GM06990 (cell line): Measurements from ENCODE around the gene HSD11B2.

ENCODE experiments used
- DNase-seq: peaks from one replicate; pipeline ENCODE4 v3.0.0-alpha.2; 2011; ENCODE audit not compliant: insufficient read length; ENCODE audit errors: extremely low read depth
- H3K27me3 ChIP-seq: replicated peaks from 2 replicates; pipeline ENCODE4 v1.6.0; 2011; ENCODE audit warnings: low read length; ENCODE audit not compliant: control insufficient read depth, insufficient read depth
- H3K36me3 ChIP-seq: 2 replicates; pipeline ENCODE4 v1.5.1; 2011; ENCODE audit warnings: low read length; ENCODE audit not compliant: control insufficient read depth, insufficient read depth
- H3K4me3 ChIP-seq: replicated peaks from 2 replicates; pipeline ENCODE4 v1.5.1; 2011; ENCODE audit warnings: low read depth, mild to moderate bottlenecking, control low read depth, low read length
- TF ChIP-seq, protein P1 (sequence below): IDR thresholded peaks from 2 replicates; pipeline ENCODE4 v1.5.1; 2011; ENCODE audit warnings: low read length, control low read depth, mild to moderate bottlenecking, inconsistent platforms; ENCODE audit not compliant: insufficient read depth, poor library complexity, severe bottlenecking

Gene HSD11B2

DNA sequence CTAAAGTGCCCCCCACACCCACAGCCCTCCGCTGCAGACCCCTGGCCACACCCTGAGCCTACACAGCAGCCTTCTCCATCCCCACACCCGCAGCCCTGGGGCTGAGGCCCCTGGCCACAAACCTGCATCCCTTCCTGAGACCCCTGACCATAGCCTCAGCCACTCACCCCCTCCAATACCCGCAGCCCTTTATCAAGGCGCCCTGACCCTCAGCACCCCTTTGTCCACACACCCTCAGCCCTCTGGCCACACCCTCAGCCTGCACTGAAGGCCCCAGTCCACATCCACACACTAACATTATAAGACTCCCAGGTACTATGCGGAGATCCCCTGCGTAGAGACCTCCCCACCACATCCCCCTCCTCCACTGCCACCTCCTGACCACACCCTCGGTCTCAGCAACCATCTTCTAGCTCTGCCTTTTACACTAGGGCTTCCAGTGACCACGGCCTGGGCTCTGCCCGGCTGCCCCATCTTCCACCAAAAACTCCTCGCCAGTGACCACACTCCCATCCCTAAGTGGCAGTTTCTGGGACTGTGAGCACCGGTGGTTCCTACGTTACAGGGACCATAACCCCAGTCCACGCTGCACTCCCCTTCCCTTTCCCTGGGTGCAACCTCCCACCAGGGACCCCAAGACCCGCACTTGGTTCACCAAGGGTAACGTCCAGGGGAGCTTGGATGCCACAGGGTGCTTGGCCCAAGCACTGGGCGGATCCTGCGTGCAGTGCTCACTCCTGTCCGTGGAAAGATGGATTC is 38.4 kb upstream of the HSD11B2 start:
- Histone ChIP-seq H3K27me3 (no peaks in the 10 kb centered on the region; the same call in 1 of the 2 replicates), H3K4me3 (no peak overlapping the region), H3K36me3 (no peaks in the 10 kb centered on the region)
- DNase-seq: no peak
- TF ChIP-seq, protein P1, sequence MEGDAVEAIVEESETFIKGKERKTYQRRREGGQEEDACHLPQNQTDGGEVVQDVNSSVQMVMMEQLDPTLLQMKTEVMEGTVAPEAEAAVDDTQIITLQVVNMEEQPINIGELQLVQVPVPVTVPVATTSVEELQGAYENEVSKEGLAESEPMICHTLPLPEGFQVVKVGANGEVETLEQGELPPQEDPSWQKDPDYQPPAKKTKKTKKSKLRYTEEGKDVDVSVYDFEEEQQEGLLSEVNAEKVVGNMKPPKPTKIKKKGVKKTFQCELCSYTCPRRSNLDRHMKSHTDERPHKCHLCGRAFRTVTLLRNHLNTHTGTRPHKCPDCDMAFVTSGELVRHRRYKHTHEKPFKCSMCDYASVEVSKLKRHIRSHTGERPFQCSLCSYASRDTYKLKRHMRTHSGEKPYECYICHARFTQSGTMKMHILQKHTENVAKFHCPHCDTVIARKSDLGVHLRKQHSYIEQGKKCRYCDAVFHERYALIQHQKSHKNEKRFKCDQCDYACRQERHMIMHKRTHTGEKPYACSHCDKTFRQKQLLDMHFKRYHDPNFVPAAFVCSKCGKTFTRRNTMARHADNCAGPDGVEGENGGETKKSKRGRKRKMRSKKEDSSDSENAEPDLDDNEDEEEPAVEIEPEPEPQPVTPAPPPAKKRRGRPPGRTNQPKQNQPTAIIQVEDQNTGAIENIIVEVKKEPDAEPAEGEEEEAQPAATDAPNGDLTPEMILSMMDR: no peak

DNA sequence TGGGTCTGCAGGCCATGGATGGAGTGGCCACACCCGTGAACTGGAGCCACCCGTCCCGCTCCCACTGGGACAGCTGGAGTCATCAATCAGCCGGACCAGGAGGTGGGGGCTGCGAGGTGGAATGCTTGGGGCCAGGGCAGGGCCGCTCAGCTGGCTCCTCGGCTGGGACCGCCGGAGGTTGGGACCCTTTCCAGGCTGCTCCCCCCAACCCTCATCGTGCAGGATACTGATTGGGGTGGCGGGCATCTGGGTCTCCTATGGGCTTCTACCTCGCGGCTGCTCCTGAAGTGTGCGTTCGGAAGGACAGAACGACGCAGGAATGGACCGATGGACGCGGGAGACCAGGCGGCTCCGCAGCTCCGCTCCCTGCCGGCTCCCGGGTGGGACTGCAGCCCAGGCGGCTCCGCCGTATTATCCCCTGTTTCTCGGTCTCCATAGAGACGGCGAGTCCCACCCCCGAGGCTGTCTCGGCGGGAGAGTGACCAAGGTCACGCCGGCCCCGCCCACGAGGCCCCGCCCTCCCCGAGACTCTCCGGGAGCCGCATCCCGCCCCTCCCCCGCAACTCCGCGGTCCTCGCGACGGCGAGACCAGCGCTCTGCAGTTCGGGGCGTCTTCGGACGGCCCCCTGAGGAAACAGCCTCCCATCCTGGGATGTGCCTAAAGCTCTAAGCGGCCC is 37.7 kb upstream of the HSD11B2 start, which contains the start of gene TPPP3:
TPPP3 (minus strand) TSS at position 388 of the 677 bp plus-strand sequence. CDS start 2,387 bp downstream, outside the sequence.
- TF ChIP-seq, protein P1: no peak
- no peak for DNase-seq
- Histone ChIP-seq H3K36me3 (no peaks in the 10 kb centered on the region), H3K27me3 (no peaks in the 10 kb centered on the region; the same call in 1 of the 2 replicates), H3K4me3 (no peak within 1 kb of the TSS)

DNA sequence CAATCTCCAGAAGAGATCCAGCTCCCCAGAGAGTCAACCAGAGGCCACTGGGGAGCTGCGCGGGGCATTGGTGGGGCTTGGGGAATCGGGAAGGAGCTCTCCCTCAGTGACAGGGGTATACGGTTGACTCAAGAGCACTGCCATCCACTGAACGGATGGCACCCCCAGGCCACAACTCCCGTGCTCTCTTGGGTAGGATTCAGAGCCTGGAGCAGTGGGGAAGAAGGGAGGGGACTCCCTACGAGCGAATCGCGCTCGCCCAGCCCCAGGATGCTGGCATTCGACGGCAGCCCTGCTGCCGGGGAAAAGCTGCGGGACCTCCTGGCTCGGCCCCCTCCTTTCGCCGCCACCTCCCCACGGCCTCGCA is 37.1 kb upstream of the HSD11B2 start:
- DNase-seq: no peak
- Histone ChIP-seq H3K36me3 (no peaks in the 10 kb centered on the region), H3K4me3 (no peak overlapping the region), H3K27me3 (no peaks in the 10 kb centered on the region; the same call in 1 of the 2 replicates)
- TF ChIP-seq, protein P1: no peak

DNA sequence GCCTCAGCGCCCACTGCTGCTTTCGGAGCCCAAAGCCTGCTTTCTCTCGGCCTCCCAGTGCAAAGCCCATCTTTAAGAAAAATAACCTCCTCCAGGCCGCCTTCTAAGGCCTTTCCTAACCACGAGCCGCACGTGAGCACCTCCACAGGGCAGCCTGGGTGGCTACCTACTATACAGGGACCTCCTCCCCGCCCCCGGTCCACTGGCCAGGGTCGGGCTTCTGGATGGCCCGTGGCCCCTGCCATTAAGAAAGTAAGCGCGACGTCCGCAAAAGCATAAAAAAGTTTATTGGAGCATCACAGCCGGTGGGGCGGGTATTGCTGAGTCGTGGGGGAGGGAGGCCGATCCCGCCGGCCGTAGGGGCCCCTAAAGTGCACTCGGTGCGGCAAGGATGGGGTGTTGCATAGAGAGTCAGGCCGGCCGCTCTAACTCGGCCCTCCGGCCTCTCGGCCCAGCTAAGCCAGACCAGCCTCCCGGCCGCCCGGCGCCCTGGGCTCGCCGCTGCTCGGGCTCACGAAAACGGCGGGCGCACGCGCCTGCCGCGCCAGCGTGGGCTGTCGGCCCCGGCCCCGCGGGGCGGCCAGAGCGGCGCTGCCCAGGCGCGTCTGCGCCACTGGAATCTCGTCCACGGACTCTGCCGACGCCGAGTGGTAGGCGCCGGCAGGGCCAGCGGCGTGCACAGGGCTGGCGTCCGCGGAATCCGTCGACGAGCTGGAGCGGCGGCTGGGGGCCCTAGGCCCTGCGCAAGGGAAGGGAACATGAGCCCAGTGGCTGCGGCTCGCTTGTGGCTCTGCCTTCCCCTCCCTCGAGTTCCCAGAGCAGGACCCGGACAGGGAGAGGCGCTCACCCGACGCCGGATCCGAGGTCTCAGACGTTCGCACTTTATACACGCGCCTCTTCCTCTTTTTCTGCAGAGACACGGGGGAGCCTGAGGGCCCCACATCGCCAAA is 36.5 kb upstream of the HSD11B2 start:
- Histone ChIP-seq H3K4me3 (no peak overlapping the region), H3K27me3 (no peaks in the 10 kb centered on the region; the same call in 1 of the 2 replicates), H3K36me3 (no peaks in the 10 kb centered on the region)
- TF ChIP-seq, protein P1: no peak
- no peak for DNase-seq

DNA sequence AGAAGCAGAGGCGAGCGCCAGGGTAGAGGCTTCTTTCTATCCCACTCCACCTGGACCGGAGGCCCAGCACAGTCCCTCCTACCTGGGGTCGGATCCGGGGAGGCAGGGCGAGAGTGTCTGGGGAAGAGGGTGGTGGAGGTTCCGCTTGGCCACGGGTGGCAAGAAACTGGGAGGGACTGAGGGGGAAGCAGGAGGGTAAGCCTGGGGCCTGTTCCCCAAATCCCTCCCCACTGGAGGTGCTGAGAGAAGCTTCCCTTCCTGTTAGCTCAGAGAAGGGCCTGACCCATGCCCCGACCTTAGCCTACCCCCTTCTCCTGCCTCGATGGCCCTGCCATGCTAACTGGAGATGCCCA is 35.8 kb upstream of the HSD11B2 start:
- TF ChIP-seq, protein P1: no peak
- Histone ChIP-seq H3K4me3 (no peak overlapping the region), H3K27me3 (no peaks in the 10 kb centered on the region; the same call in 1 of the 2 replicates), H3K36me3 (no peaks in the 10 kb centered on the region)
- no peak for DNase-seq
